Stimulated activated CD4-positive, alpha-beta T cell treated with anti-CD3 and anti-CD28 coated beads, Interleukin-2, amount 100 ng/mL, for 4 hours (primary cell): Measurements from ENCODE around the gene SMIM20.

Source experiments
- DNase-seq: peaks from one replicate; pipeline ENCODE4 v3.0.0-alpha.2; 2020; ENCODE audit warnings: low read depth

SMIM20 gene

GRCh38 chr4:25926462-25926861 lies 12.4 kb downstream of the SMIM20 start:
- no peak for DNase-seq

GRCh38 chr4:25927361-25928195 lies 13.6 kb downstream of the SMIM20 start:
- no peak for DNase-seq

GRCh38 chr4:25928379-25929297 lies 14.6 kb downstream of the SMIM20 start:
- DNase-seq = no peak

- DNase-seq = no peak
Measured at GRCh38 chr4:25929298-25929686, 15.3 kb downstream of the SMIM20 start.

GRCh38 chr4:25930731-25931354 lies 16.8 kb downstream of the SMIM20 start:
- DNase-seq = no peak

GRCh38 chr4:25936696-25937095 lies 22.7 kb downstream of the SMIM20 start:
- no peak for DNase-seq

- no peak for DNase-seq
Measured at GRCh38 chr4:25937801-25938200, 23.8 kb downstream of the SMIM20 start.

- DNase-seq = no peak
Measured at GRCh38 chr4:25938366-25938765, 24.3 kb downstream of the SMIM20 start.

- DNase-seq = no peak
Measured at GRCh38 chr4:25938787-25939186, 24.8 kb downstream of the SMIM20 start.

- DNase-seq = no peak
Measured at GRCh38 chr4:25939330-25939729, 25.3 kb downstream of the SMIM20 start.

- DNase-seq = no peak
Measured at GRCh38 chr4:25941457-25942221, 27.6 kb downstream of the SMIM20 start.

- no peak for DNase-seq
Measured at GRCh38 chr4:25943312-25943711, 29.3 kb downstream of the SMIM20 start.

GRCh38 chr4:25943805-25944204 lies 29.8 kb downstream of the SMIM20 start:
- DNase-seq = no peak

- no peak for DNase-seq
Measured at GRCh38 chr4:25948051-25948450, 34.0 kb downstream of the SMIM20 start.

GRCh38 chr4:25949173-25949748 lies 35.2 kb downstream of the SMIM20 start:
- no peak for DNase-seq

- DNase-seq = no peak
Measured at GRCh38 chr4:25949994-25950393, 36.0 kb downstream of the SMIM20 start.

GRCh38 chr4:25950461-25951389 lies 36.7 kb downstream of the SMIM20 start:
- no peak for DNase-seq

- DNase-seq = no peak
Measured at GRCh38 chr4:25951390-25951952, 37.5 kb downstream of the SMIM20 start.

GRCh38 chr4:25953740-25954139 lies 39.7 kb downstream of the SMIM20 start:
- DNase-seq = no peak
